Suppressor macrophage (primary cell): ENCODE results near the gene EIF3I.

Experiments
- DNase-seq, 4 experiments: peaks; one replicate each; pipeline ENCODE4 v3.0.0-alpha.2; 2020 to 2022

EIF3I gene

GRCh38 chr1:32266921-32267591 lies 44.8 kb downstream of the EIF3I start:
- no peak for DNase-seq

GRCh38 chr1:32269744-32270143 lies 47.5 kb downstream of the EIF3I start:
- DNase-seq: no peak

DNA sequence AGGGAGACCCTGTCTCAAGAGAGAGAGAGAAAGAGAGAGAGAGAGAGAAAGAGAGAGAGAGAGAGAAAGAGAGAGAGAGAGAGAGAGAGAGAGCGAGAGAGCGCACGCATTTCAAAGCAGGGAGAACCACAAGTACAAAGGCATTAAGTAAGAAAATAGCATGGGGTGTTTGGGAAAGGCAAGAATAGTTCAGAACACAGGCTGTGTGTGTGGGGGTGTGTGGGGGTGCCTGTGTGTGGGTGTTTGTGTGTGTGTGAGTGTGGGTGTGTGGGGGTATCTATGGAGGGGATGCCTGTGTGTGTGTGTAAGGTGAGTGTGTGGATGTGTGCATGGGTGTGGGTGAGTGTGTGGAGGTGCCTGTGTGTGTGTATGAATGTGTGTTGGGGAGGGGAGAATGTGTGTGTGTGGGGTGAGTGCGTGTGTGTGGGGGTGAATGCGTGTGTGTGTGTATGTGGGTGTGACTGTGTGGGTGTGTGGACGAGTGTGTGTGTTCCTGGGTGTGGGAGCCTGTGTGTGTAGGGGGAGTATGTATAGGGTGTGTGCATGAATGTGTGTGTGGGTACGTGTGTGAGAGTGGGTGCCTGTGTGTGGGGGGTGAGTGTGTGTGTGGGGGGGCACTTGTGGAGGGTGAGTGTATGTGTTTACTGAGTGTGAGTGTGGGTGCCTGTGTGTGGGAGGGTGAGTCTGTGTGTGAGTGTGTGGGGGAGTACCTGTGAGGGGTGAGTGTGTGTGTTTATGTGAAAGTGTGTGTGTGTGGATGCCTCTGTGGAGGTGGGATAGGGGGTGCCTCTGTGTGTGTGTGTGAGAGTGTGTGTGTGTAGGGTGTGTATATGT lies 50.6 kb downstream of the EIF3I start:
- DNase-seq: no peak

- DNase-seq: no peak
These were observed 51.4 kb downstream of the EIF3I start for GRCh38 chr1:32273391-32274208.

DNA sequence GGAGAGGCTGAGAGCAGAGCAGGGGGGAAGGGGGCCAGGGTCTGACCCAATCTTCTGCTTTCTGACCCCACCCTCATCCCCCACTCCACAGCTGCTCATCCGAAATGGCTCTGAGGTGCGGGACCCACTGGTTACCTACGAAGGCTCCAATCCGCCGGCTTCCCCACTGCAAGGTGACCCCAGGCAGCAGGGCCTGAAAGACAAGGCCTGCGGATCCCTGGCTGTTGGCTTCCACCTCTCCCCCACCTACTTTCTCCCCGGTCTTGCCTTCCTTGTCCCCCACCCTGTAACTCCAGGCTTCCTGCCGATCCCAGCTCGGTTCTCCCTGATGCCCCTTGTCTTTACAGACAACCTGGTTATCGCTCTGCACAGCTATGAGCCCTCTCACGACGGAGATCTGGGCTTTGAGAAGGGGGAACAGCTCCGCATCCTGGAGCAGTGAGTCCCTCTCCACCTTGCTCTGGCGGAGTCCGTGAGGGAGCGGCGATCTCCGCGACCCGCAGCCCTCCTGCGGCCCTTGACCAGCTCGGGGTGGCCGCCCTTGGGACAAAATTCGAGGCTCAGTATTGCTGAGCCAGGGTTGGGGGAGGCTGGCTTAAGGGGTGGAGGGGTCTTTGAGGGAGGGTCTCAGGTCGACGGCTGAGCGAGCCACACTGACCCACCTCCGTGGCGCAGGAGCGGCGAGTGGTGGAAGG lies 52.6 kb downstream of the EIF3I start:
- DNase-seq: no peak

DNA sequence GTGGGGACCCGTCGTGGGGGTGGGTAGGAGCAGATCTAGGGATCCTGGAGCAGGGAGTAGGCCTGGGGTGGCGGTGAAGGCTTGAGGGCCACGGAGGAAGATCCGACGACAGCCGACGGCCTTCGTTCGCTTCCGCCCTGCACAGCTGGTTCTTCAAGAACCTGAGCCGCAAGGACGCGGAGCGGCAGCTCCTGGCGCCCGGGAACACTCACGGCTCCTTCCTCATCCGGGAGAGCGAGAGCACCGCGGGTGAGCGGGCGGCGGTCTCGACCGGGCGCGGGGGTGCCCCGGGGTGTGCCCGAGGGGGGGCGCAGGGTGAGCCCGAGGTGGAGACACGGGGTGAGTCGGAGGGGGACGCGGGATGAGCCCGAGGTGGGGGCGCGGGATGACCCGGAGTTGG lies 53.2 kb downstream of the EIF3I start:
- DNase-seq: peak in 3 of 4 experiments; percentile 21 to 49 (median 23)

DNA sequence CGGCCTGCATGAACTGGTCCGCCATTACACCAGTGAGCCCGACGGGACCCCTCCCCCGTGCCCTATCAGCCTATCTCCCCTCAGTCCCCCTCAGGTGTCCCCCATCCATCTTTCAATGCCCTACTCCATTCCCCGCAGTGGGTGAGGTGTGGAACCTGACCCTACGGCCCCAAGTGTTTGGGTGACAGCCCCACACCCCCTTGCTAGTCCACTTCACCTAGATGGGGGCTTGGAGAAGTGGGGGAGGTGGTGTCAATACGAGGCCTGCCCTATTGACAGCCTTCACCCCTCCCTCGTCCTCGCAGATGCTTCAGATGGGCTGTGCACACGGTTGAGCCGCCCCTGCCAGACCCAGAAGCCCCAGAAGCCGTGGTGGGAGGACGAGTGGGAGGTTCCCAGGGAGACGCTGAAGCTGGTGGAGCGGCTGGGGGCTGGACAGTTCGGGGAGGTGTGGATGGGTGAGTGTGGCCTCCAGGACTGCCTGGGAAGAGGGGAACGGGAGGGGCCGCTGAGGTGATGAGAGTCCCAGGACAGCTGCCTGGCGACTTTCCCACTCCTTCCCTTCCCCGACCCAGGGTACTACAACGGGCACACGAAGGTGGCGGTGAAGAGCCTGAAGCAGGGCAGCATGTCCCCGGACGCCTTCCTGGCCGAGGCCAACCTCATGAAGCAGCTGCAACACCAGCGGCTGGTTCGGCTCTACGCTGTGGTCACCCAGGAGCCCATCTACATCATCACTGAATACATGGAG lies 54.0 kb downstream of the EIF3I start:
- DNase-seq: no peak
